GM18867 (cell line): ENCODE data around the gene VEGFC.

Experiments used
- ATAC-seq: cut with Tn5 transposase; IDR thresholded peaks from one replicate; pipeline ENCODE4 v1.9.1; 2021; ENCODE audit warnings: mild to moderate bottlenecking, moderate library complexity; ENCODE audit not compliant: unreplicated experiment

VEGFC gene

GRCh38 chr4:176799653-176800052, 6.9 kb upstream of the VEGFC start:
- no peak for ATAC-seq

- ATAC-seq, result no peak
Measured at GRCh38 chr4:176798540-176798939, 5.8 kb upstream of the VEGFC start.

GRCh38 chr4:176795441-176795840, 2.7 kb upstream of the VEGFC start:
- ATAC-seq, result no peak

GRCh38 chr4:176794651-176795050, 1.9 kb upstream of the VEGFC start:
- no peak for ATAC-seq

GRCh38 chr4:176794151-176794550, 1.4 kb upstream of the VEGFC start:
- ATAC-seq, result no peak

GRCh38 chr4:176793060-176793605, 411 bp upstream of the VEGFC start:
- ATAC-seq, result no peak

GRCh38 chr4:176791591-176792325, 964 bp downstream of the VEGFC start:
- no peak for ATAC-seq

- ATAC-seq, result no peak
Measured at GRCh38 chr4:176790398-176790797, 2.3 kb downstream of the VEGFC start.

- peak; percentile 71 for ATAC-seq
Measured at GRCh38 chr4:176789955-176790354, 2.8 kb downstream of the VEGFC start.

GRCh38 chr4:176788971-176789370, 3.8 kb downstream of the VEGFC start:
- no peak for ATAC-seq

- no peak for ATAC-seq
Measured at GRCh38 chr4:176788248-176788647, 4.5 kb downstream of the VEGFC start.

GRCh38 chr4:176784816-176785215, 7.9 kb downstream of the VEGFC start:
- no peak for ATAC-seq

- ATAC-seq, result no peak
Measured at GRCh38 chr4:176782794-176783193, 9.9 kb downstream of the VEGFC start.

- no peak for ATAC-seq
Measured at GRCh38 chr4:176782191-176782590, 10.5 kb downstream of the VEGFC start.

GRCh38 chr4:176781739-176782100, 11.0 kb downstream of the VEGFC start:
- no peak for ATAC-seq

GRCh38 chr4:176780995-176781738, 11.6 kb downstream of the VEGFC start:
- ATAC-seq, result no peak

- ATAC-seq, result no peak
Measured at GRCh38 chr4:176779421-176779820, 13.3 kb downstream of the VEGFC start.

GRCh38 chr4:176778491-176778890, 14.2 kb downstream of the VEGFC start:
- no peak for ATAC-seq

GRCh38 chr4:176778063-176778462, 14.7 kb downstream of the VEGFC start:
- no peak for ATAC-seq

- ATAC-seq, result no peak
Measured at GRCh38 chr4:176775338-176775737, 17.4 kb downstream of the VEGFC start.

GRCh38 chr4:176774852-176775251, 17.9 kb downstream of the VEGFC start:
- no peak for ATAC-seq

- no peak for ATAC-seq
Measured at GRCh38 chr4:176769514-176769913, 23.2 kb downstream of the VEGFC start.
